Kasumi-1 (cell line): ENCODE data around the gene KCTD6.

ENCODE experiments used
- DNase-seq, 2 experiments: peaks; one replicate each; lab custom pipeline; 2025; lab: John Stamatoyannopoulos, UW

KCTD6 gene

GRCh38 chr3:58491506-58492402 lies at the start of gene KCTD6:
KCTD6 (plus strand) TSS chr3:58492096; CDS start chr3:58498756, 6,660 bp downstream.
- peak; percentile 66 to 79 for DNase-seq

- DNase-seq, result no peak
These were observed 39.7 kb upstream of the KCTD6 start for GRCh38 chr3:58452176-58452575.

DNA sequence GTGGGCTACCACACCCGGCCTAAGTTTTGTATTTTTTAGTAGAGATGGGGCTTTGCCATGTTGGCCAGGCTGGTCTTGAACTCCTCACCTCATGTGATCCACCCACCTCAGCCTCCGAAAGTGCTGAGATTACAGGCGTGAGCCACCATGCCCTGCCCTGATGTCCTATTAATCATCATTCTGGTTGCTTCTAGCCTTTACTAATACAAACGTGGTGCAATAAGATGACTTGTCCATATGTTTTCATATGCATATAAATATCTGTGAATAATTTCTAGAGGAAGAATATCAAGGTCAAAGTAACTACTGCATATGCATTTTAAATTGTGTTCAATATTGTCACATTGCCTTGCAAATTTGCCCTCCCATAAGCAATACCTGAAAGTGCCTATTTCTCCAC lies 32.7 kb upstream of the KCTD6 start:
- no peak for DNase-seq

DNA sequence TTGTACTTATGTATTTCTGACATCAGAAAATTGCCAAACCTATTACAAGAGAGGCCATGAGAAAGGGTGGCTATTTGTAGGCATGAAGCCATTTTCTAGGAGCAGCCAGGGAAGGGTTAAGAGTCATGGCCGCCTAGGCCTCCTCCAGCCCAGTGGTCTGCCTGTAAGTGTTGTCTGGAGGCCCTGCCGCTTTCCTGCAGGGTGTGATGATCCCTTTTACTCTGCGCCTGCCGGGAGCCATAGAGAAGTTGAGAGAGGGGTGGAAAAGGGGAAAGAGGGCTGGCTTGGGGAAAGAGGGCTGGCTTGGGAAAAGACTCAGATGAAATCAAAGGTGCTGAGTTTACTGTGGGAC lies 29.1 kb upstream of the KCTD6 start:
- no peak for DNase-seq

GRCh38 chr3:58463181-58463941 lies 28.5 kb upstream of the KCTD6 start:
- peak; percentile 76 to 79 for DNase-seq

DNA sequence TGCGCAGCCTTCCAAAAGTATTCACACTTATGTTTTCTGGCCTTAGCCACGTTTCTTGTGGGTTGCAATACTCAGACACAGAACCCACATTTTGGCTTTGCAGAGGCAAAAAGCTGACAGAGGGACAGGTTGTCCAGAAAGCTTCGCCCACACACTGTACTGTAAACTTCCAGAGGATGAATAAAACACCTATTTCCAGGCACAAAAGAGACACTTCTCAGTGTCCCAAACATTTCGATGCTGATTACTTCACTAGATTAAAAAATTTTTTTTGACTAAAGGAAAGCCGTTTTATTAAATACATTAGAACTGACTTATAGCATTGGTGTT lies 28.0 kb upstream of the KCTD6 start:
- no peak for DNase-seq

GRCh38 chr3:58464866-58465265 lies 27.0 kb upstream of the KCTD6 start:
- DNase-seq, result peak in 1 of 2 experiments; percentile 3

DNA sequence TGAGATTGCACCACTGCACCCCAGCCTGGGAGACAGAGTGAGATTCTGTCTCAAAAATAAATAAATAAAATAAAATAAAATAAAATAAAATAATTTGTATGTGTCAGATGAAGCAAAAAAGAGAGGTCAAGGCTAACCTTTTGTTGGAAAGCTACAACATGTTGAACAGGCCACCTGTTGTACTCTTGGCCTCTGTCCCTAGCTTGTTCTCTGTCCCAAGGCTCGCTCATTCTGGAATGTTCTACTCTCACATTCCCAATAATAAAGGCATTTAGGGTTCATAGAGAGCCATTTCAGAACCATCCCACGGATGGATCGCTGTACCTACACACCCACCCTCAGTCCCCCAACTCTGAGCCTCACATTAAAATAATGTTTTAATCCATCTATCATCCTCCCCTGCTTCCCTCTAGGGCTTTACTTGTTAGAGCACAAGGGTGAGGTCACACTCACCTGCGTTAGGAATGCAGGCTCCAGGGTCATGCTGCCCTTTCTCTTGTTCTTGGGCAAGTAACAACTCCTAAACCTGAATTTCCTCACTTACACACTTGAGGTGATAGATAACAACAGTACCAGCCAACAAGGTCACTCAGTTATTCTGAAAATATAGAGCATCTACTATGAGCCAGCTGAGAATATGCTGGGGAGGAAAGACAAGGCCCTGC lies 24.9 kb upstream of the KCTD6 start:
- no peak for DNase-seq

GRCh38 chr3:58469096-58469495 lies 22.8 kb upstream of the KCTD6 start:
- no peak for DNase-seq

DNA sequence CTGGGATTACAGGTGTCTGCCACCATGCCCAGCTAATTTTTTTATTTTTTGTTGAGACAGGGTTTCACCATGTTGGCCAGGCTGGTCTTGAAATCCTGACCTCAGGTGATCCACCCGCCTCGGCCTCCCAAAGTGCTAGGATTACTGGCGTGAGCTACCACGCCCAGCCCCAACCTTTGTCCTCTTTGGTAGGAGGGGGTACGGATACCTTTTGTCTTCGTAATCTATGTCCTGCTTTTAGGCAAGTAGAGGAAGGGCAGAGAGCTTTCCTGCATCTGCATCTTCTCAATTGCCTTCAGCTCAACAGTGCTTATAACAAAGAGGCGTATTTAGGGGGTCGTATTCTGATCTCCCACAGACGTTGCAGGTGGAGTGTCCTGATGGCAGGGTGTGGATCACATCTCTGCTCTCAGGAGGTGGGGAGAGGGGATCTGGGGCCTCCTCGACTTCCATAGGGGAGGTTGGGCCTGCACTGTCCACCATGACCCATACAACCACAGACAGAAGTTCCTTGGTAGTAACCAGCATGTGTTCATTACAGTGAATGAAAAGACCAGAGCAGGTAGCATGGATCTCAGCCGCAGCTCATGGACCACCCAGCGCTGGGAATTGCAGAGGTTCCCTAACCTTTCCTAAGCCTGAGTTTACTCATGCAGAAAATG lies 21.4 kb upstream of the KCTD6 start:
- no peak for DNase-seq

DNA sequence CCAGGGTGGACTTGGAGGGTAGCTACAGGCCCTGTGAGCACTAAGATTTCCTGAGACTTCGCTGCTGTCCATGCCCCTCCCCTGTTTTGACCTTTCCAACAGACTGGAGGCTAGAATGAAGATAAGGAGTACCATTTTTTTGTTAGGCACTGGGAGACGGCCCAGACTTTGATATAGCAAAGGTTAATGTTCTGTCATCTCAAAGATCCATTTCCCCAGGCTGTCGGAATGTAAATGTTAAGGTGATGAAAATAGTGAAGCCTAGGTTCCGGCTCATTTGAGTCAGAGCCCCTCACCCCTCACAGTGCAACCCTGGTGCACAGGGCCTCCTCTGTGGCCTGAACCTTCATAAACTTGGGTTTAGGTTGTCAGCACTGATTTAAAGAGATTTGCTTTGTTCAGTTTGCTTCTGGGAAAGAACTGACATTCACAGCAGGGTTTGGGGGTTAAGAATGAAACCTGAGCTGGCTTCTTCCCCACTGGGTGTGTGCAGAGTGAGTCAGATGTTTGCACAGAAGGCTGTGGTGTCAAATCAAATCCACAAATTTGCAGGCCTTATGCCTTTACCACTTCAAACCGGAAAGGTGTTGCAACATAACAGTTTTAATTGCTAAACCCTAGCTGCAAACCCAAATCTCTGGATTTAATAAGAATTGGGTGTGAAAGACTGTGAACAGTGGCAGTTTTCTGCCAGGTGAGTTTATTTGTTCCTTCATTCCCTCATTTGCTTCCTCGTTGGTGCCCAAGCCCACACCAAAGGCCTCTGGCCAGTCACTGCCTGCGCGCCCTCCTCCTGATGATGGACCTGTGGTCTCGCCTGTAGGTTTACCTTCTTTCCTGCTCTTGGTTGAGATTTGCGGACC lies 20.6 kb upstream of the KCTD6 start:
- peak; percentile 92 for DNase-seq

DNA sequence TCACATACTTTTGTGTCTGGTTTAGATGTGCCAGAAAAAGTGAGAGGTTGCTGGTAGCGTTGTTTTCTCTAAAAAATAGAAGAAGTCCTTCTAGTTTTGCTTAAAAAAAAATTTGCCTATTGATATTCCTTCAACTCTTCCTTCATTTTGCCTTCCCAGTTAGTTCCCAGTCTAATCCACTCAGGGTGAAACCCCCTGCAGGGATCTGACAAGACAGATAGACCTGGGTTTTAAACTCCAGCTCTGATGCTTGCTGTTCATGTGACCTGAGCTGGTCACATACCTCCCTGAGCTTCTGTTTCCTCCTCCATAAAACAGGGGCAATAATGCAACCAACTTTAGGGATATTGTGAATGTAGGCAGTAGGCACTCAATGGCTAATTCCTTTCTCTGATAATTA lies 18.6 kb upstream of the KCTD6 start:
- DNase-seq, result no peak

DNA sequence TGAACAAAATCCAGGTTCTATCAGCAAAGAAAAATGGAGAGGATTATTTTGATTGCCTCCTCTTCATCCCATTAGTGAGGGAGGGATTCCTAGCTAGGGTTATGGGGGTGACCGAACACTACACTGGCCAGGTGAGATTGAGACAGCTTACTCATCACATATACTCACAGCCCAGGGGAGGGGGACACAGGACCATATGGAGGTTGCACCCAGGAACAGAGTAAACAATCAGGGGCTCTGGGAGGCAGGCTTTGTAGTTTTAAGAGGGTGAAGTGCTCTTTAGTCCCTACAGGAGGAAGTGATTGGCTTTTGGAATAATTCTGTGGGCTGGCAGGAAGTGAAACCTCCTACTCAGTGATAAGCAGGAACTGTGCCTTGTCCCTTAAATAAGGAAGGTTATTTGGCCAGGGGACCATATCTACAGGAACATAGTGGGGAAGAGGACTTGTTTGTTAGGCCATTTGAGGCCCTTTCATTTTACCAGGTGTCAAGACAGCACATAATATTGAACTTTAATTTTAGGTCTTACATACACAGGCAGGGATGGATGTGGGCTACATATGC lies 17.5 kb upstream of the KCTD6 start:
- peak; percentile 29 to 48 for DNase-seq

- no peak for DNase-seq
These were observed 16.8 kb upstream of the KCTD6 start for GRCh38 chr3:58474967-58475578.

- peak in 1 of 2 experiments; percentile 23 for DNase-seq
These were observed 13.1 kb upstream of the KCTD6 start for GRCh38 chr3:58478781-58479180.

GRCh38 chr3:58480309-58480708 lies 11.6 kb upstream of the KCTD6 start:
- DNase-seq, result no peak

- no peak for DNase-seq
These were observed 8.8 kb upstream of the KCTD6 start for GRCh38 chr3:58482917-58483636.

DNA sequence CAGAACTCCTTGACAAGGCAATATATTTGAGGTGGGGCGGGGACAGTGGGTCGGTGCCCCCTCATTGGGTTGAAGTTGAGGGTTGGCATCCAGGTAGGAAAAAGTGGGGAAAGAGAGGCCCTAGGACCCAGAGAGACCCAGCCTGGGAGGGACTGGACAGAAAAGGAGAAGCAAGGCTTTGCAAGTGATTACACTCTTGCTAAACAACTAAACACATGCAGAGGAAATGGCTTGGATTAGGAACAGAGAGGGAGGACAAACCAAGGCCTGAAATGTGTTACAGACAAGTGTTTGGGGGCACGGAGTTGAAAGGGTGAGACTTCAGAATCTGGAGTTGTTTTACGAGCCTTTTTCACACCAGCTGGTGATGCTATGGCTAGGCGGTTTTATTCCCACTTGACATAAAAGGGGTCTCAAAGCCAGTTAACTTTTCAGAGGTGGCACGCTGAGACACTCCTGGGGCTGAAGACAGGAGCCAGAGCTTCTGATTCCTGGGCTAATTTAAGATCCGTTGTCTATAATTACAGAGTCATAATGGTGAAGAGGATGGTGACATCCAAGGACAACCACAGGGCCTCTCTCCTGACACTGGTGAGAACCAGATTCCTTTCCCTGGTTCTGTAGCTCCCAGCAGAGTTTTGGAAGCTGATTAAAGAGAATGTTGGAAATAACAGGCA lies 7.7 kb upstream of the KCTD6 start:
- DNase-seq, result peak; percentile 39 to 50

GRCh38 chr3:58484722-58485069 lies 7.2 kb upstream of the KCTD6 start:
- DNase-seq, result no peak
